CD8-positive, alpha-beta memory T cell (primary cell): ENCODE data around the gene BRPF1. TPM values are rescaled to one million over a fixed set of nuclear protein-coding genes. Genes with fewer than 3 reads are reported as not detected.

Experiments used
- CTCF ChIA-PET: fragments of 350-600 bp; sonication (Branson Sonifier 250); formaldehyde crosslinking; loops from one replicate; lab custom pipeline; 2021; ENCODE audit warnings: antibody characterized with exemption; lab: Charles Lee
- POLR2A ChIA-PET: fragments of 350-600 bp; sonication (Branson Sonifier 250); formaldehyde crosslinking; loops from one replicate; lab custom pipeline; 2021; ENCODE audit warnings: antibody characterized with exemption; lab: Charles Lee
- DNase-seq, 5 donors: peaks; one replicate each; pipeline versions ENCODE4 v3.0.0 to v3.0.0-alpha.2; 2020 to 2022; ENCODE audit warnings: mixed read lengths in 1 of 5
- H3K27ac ChIP-seq: one replicate; pipeline ENCODE4 v1.7.0; 2013; ENCODE audit warnings: low read depth, mild to moderate bottlenecking, low read length, moderate library complexity
- H3K27me3 ChIP-seq: 2 replicates; pipeline ENCODE4 v1.7.0; 2013; ENCODE audit warnings: low read length, mild to moderate bottlenecking; ENCODE audit not compliant: insufficient read depth, poor library complexity, severe bottlenecking
- H3K36me3 ChIP-seq: 2 replicates; pipeline ENCODE4 v1.7.0; 2013; ENCODE audit warnings: mild to moderate bottlenecking, low read length, moderate library complexity; ENCODE audit not compliant: insufficient read depth
- H3K4me1 ChIP-seq: 2 replicates; pipeline ENCODE4 v1.7.0; 2013; ENCODE audit warnings: mild to moderate bottlenecking, low read length, moderate library complexity; ENCODE audit not compliant: insufficient read depth
- H3K4me3 ChIP-seq: 2 replicates; pipeline ENCODE4 v1.7.0; 2013; ENCODE audit warnings: mild to moderate bottlenecking, low read length
- H3K9me3 ChIP-seq: 2 replicates; pipeline ENCODE4 v1.7.0; 2013; ENCODE audit warnings: mild to moderate bottlenecking, low read length
- H3K27ac Mint-ChIP-seq, 8 donors: one replicate each; pipeline ENCODE4 v1.8.0; 2020 to 2021; ENCODE audit warnings: mixed read lengths in 8 of 8, mild to moderate bottlenecking in 6 of 8, inconsistent platforms in 3 of 8, moderate library complexity in 3 of 8
- H3K27me3 Mint-ChIP-seq, 2 donors: one replicate each; pipeline ENCODE4 v1.8.0; 2020 to 2021; ENCODE audit warnings: mixed read lengths in 2 of 2, mild to moderate bottlenecking in 1 of 2, moderate library complexity in 1 of 2
- H3K36me3 Mint-ChIP-seq, 3 donors: one replicate each; pipeline ENCODE4 v1.8.0; 2020 to 2021; ENCODE audit warnings: mixed read lengths in 3 of 3, inconsistent platforms in 1 of 3, mild to moderate bottlenecking in 1 of 3
- H3K4me1 Mint-ChIP-seq, 3 donors: one replicate each; pipeline ENCODE4 v1.8.0; 2020 to 2021; ENCODE audit warnings: mixed read lengths in 3 of 3, inconsistent platforms in 1 of 3, mild to moderate bottlenecking in 1 of 3
- H3K4me3 Mint-ChIP-seq, 7 donors: one replicate each; pipeline ENCODE4 v1.8.0; 2020 to 2021; ENCODE audit warnings: mixed read lengths in 7 of 7, mild to moderate bottlenecking in 6 of 7, moderate library complexity in 4 of 7, inconsistent platforms in 2 of 7
- H3K9me3 Mint-ChIP-seq, 5 donors: one replicate each; pipeline ENCODE4 v1.8.0; 2020 to 2022; ENCODE audit warnings: mixed read lengths in 5 of 5, mild to moderate bottlenecking in 3 of 5, moderate library complexity in 2 of 5, inconsistent platforms in 1 of 5
- polyA plus RNA-seq: library from polyadenylated mRNA; unstranded; fragments of 300-500 nt; fragmentation: Illumina TruSeq; gene quantifications from one replicate; pipeline ENCODE4 v1.2.3, GENCODE V29; 2021
- total RNA-seq, 2 experiments: library from RNA; stranded (reverse); gene quantifications; one replicate each; pipeline ENCODE4 v1.2.3, GENCODE V29; 2021

The BRPF1 gene
- total and polyA plus RNA-seq, 3 experiments from 2014 or later = 27.0 to 50.2 (median 46.8) TPM

- Mint-ChIP-seq H3K27me3 (peaks cover under 1 to 8% of the 10 kb centered on the region in 2 donors), H3K9me3 (no peaks in the 10 kb centered on the region), H3K27ac (no peak overlapping the region), H3K36me3 (no peaks in the 10 kb centered on the region), H3K4me1 (peaks cover 0 to 4% (median 2%) of the 10 kb centered on the region in 3 donors), H3K4me3 (no peak overlapping the region)
- no peak overlapping the region for H3K27ac ChIP-seq
- no peaks in the 10 kb centered on the region for H3K9me3 ChIP-seq
- DNase-seq = no peak
- no peaks in the 10 kb centered on the region for H3K36me3 ChIP-seq
- CTCF ChIA-PET = no interaction called here
- POLR2A ChIA-PET = interaction anchor here (0.7 kb wide), 1 partner anchor 18 kb away, joined by 4 read pairs; no protein-coding TSS in a partner anchor
- no peak overlapping the region for H3K4me3 ChIP-seq
- H3K27me3 ChIP-seq = no peaks in the 10 kb centered on the region
- H3K4me1 ChIP-seq = peaks cover 6% of the 10 kb centered on the region
Observed at GRCh38 chr3:9716801-9717555, 14.6 kb upstream of the BRPF1 start.

GRCh38 chr3:9717563-9717962, 14.0 kb upstream of the BRPF1 start:
- DNase-seq = no peak
- H3K36me3 ChIP-seq = no peaks in the 10 kb centered on the region

GRCh38 chr3:9718118-9718517, 13.4 kb upstream of the BRPF1 start:
- Mint-ChIP-seq H3K36me3 (no peaks in the 10 kb centered on the region), H3K27me3 (peaks cover 4 to 6% of the 10 kb centered on the region in 2 donors), H3K9me3 (no peaks in the 10 kb centered on the region), H3K4me3 (peak overlapping the region in 1 of 7 donors; percentile 46), H3K4me1 (peaks cover 0 to 4% (median 2%) of the 10 kb centered on the region in 3 donors), H3K27ac (peak overlapping the region in 1 of 8 donors; percentile 67)
- Histone ChIP-seq H3K9me3 (no peaks in the 10 kb centered on the region), H3K27ac (no peak overlapping the region), H3K36me3 (no peaks in the 10 kb centered on the region), H3K4me3 (no peak overlapping the region), H3K27me3 (no peaks in the 10 kb centered on the region), H3K4me1 (peaks cover 6% of the 10 kb centered on the region)
- no peak for DNase-seq
- ChIA-PET CTCF (interaction anchor here (0.9 kb wide), 1 partner anchor 9 kb away, joined by 4 read pairs; no protein-coding TSS in a partner anchor), POLR2A (interaction anchor here (0.5 kb wide), 1 partner anchor 65 kb away, joined by 5 read pairs; no protein-coding TSS in a partner anchor)

More at GRCh38 chr3:9717563-9717962, 14.0 kb upstream of the BRPF1 start:
- Mint-ChIP-seq H3K9me3 (no peaks in the 10 kb centered on the region), H3K4me1 (peaks cover 0 to 4% (median 2%) of the 10 kb centered on the region in 3 donors), H3K27ac (no peak overlapping the region), H3K36me3 (no peaks in the 10 kb centered on the region), H3K27me3 (peaks cover under 1 to 8% of the 10 kb centered on the region in 2 donors), H3K4me3 (no peak overlapping the region)
- H3K27me3 ChIP-seq = no peaks in the 10 kb centered on the region
- peaks cover 6% of the 10 kb centered on the region for H3K4me1 ChIP-seq
- ChIA-PET CTCF (interaction anchor here (0.9 kb wide), 1 partner anchor 10 kb away, joined by 4 read pairs; no protein-coding TSS in a partner anchor), POLR2A (no interaction called here)
- no peak overlapping the region for H3K4me3 ChIP-seq
- H3K9me3 ChIP-seq = no peaks in the 10 kb centered on the region
- H3K27ac ChIP-seq = no peak overlapping the region

- H3K4me1 ChIP-seq = peaks cover 6% of the 10 kb centered on the region
- Mint-ChIP-seq H3K36me3 (no peaks in the 10 kb centered on the region), H3K27ac (no peak overlapping the region), H3K9me3 (no peaks in the 10 kb centered on the region), H3K4me3 (no peak overlapping the region), H3K4me1 (peaks cover 0 to 4% (median 0%) of the 10 kb centered on the region in 3 donors), H3K27me3 (peaks cover 4 to 7% of the 10 kb centered on the region in 2 donors)
- ChIA-PET POLR2A (no interaction called here), CTCF (no interaction called here)
- H3K27ac ChIP-seq = no peak overlapping the region
- H3K36me3 ChIP-seq = no peaks in the 10 kb centered on the region
- no peaks in the 10 kb centered on the region for H3K27me3 ChIP-seq
- no peak overlapping the region for H3K4me3 ChIP-seq
- DNase-seq = no peak
- H3K9me3 ChIP-seq = no peaks in the 10 kb centered on the region
Observed at GRCh38 chr3:9721015-9721699, 10.4 kb upstream of the BRPF1 start.

GRCh38 chr3:9721700-9722060, 9.9 kb upstream of the BRPF1 start:
- CTCF ChIA-PET = no interaction called here
- H3K36me3 ChIP-seq = no peaks in the 10 kb centered on the region
- H3K4me3 ChIP-seq = no peak overlapping the region

GRCh38 chr3:9725775-9726515, 5.6 kb upstream of the BRPF1 start:
- CTCF ChIA-PET = interaction anchor here (2.5 kb wide), 1 partner anchor 76 kb away, joined by 10 read pairs; the partner anchor contains the start of gene MTMR14
- no peak for DNase-seq
- Histone ChIP-seq H3K36me3 (no peaks in the 10 kb centered on the region), H3K9me3 (no peaks in the 10 kb centered on the region), H3K27ac (no peak overlapping the region), H3K4me3 (no peak overlapping the region), H3K27me3 (no peaks in the 10 kb centered on the region), H3K4me1 (peaks cover 22% of the 10 kb centered on the region)
- Mint-ChIP-seq H3K9me3 (no peaks in the 10 kb centered on the region), H3K27me3 (peaks cover 2 to 4% of the 10 kb centered on the region in 2 donors), H3K36me3 (peaks cover 0 to under 1% (median 0%) of the 10 kb centered on the region in 3 donors), H3K4me1 (peaks cover 21 to 30% (median 27%) of the 10 kb centered on the region in 3 donors), H3K4me3 (peak overlapping the region in 1 of 7 donors; percentile 20), H3K27ac (no peak overlapping the region)
- POLR2A ChIA-PET = no interaction called here

More at GRCh38 chr3:9721700-9722060, 9.9 kb upstream of the BRPF1 start:
- H3K4me1 ChIP-seq = peaks cover 7% of the 10 kb centered on the region
- Mint-ChIP-seq H3K27me3 (peaks cover 4 to 7% of the 10 kb centered on the region in 2 donors), H3K27ac (no peak overlapping the region), H3K9me3 (no peaks in the 10 kb centered on the region), H3K4me3 (no peak overlapping the region), H3K4me1 (peaks cover 0 to 7% (median 2%) of the 10 kb centered on the region in 3 donors), H3K36me3 (no peaks in the 10 kb centered on the region)
- no peaks in the 10 kb centered on the region for H3K9me3 ChIP-seq
- H3K27me3 ChIP-seq = no peaks in the 10 kb centered on the region
- H3K27ac ChIP-seq = no peak overlapping the region
- POLR2A ChIA-PET = no interaction called here
- no peak for DNase-seq

GRCh38 chr3:9727041-9727595, 4.4 kb upstream of the BRPF1 start:
- Mint-ChIP-seq H3K4me3 (peak overlapping the region; percentile 67 to 93 (median 76)), H3K36me3 (peaks cover 0 to 3% (median 0%) of the 10 kb centered on the region in 3 donors), H3K4me1 (peaks cover 21 to 31% (median 28%) of the 10 kb centered on the region in 3 donors), H3K27ac (peak overlapping the region in 7 of 8 donors; percentile 36 to 88 (median 79)), H3K9me3 (no peaks in the 10 kb centered on the region), H3K27me3 (peaks cover 2 to 4% of the 10 kb centered on the region in 2 donors)
- Histone ChIP-seq H3K36me3 (no peaks in the 10 kb centered on the region), H3K4me3 (peak overlapping the region; percentile 24), H3K27me3 (no peaks in the 10 kb centered on the region), H3K9me3 (no peaks in the 10 kb centered on the region), H3K4me1 (peaks cover 22% of the 10 kb centered on the region), H3K27ac (no peak overlapping the region)
- POLR2A ChIA-PET = interaction anchor here (1.1 kb wide), 1 partner anchor 78 kb away, joined by 4 read pairs; the partner anchor contains the start of gene MTMR14
- DNase-seq = peak; percentile 25 to 69 (median 60)
- CTCF ChIA-PET = interaction anchor here (0.8 to 2.5 kb wide), 13 partner anchors 9 to 223 kb away, joined by 3 to 18 read pairs (median 4); partner anchors contain the start of genes ARPC4, MTMR14, OGG1 and TADA3
